Mesothelial cell of epicardium (in vitro differentiated cells): Measurements from ENCODE around the gene SNX13. TPM values are rescaled to one million over a fixed set of nuclear protein-coding genes. Genes with fewer than 3 reads are reported as not detected.

Source experiments
- DNase-seq, 2 experiments: peaks; one replicate each; pipeline ENCODE4 v3.0.0; 2021; ENCODE audit warnings: low spot score in 2 of 2; ENCODE audit not compliant: unreplicated experiment in 2 of 2
- H3K27ac Mint-ChIP-seq: 2 replicates; pipeline ENCODE4 v1.8.0; 2021; ENCODE audit warnings: mixed read lengths
- H3K27me3 Mint-ChIP-seq: 2 replicates; pipeline ENCODE4 v1.8.0; 2021; ENCODE audit warnings: low read depth, mixed read lengths
- H3K36me3 Mint-ChIP-seq: 2 replicates; pipeline ENCODE4 v1.8.0; 2021; ENCODE audit warnings: mixed read lengths
- H3K4me1 Mint-ChIP-seq: 2 replicates; pipeline ENCODE4 v1.8.0; 2021; ENCODE audit warnings: mixed read lengths
- H3K4me3 Mint-ChIP-seq: 2 replicates; pipeline ENCODE4 v1.8.0; 2021; ENCODE audit warnings: mild to moderate bottlenecking, moderate library complexity, mixed read lengths
- H3K9me3 Mint-ChIP-seq: 2 replicates; pipeline ENCODE4 v1.8.0; 2021; ENCODE audit warnings: mixed read lengths
- total RNA-seq: library from RNA; stranded (reverse); gene quantifications from 3 replicates; pipeline ENCODE4 v1.2.1, GENCODE V29; 2021
- TF ChIP-seq, protein P1 (sequence below): fragments of 200-600 bp; sonication (generic); IDR thresholded peaks from one replicate; pipeline ENCODE4 v1.5.0; 2021; ENCODE audit warnings: antibody characterized with exemption; ENCODE audit not compliant: unreplicated experiment

The SNX13 gene
- total RNA-seq, 1 donor from 2014 or later = 57.1 TPM

GRCh38 chr7:17985473-17986239 lies 45.4 kb upstream of the SNX13 start:
- TF ChIP-seq, protein P1, sequence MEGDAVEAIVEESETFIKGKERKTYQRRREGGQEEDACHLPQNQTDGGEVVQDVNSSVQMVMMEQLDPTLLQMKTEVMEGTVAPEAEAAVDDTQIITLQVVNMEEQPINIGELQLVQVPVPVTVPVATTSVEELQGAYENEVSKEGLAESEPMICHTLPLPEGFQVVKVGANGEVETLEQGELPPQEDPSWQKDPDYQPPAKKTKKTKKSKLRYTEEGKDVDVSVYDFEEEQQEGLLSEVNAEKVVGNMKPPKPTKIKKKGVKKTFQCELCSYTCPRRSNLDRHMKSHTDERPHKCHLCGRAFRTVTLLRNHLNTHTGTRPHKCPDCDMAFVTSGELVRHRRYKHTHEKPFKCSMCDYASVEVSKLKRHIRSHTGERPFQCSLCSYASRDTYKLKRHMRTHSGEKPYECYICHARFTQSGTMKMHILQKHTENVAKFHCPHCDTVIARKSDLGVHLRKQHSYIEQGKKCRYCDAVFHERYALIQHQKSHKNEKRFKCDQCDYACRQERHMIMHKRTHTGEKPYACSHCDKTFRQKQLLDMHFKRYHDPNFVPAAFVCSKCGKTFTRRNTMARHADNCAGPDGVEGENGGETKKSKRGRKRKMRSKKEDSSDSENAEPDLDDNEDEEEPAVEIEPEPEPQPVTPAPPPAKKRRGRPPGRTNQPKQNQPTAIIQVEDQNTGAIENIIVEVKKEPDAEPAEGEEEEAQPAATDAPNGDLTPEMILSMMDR = no peak
- H3K4me3 Mint-ChIP-seq = no peak overlapping the region
- peaks cover 9% of the 10 kb centered on the region for H3K9me3 Mint-ChIP-seq
- H3K36me3 Mint-ChIP-seq = no peaks in the 10 kb centered on the region
- H3K27me3 Mint-ChIP-seq = no peaks in the 10 kb centered on the region
- no peak overlapping the region for H3K27ac Mint-ChIP-seq
- DNase-seq = no peak
- peaks cover 6% of the 10 kb centered on the region for H3K4me1 Mint-ChIP-seq

GRCh38 chr7:17984288-17984687 lies 44.0 kb upstream of the SNX13 start:
- Mint-ChIP-seq H3K27ac (no peak overlapping the region), H3K4me1 (peaks cover 6% of the 10 kb centered on the region), H3K36me3 (no peaks in the 10 kb centered on the region), H3K4me3 (no peak overlapping the region), H3K9me3 (peaks cover 10% of the 10 kb centered on the region), H3K27me3 (no peaks in the 10 kb centered on the region)
- TF ChIP-seq, protein P1 = no peak
- no peak for DNase-seq

DNA sequence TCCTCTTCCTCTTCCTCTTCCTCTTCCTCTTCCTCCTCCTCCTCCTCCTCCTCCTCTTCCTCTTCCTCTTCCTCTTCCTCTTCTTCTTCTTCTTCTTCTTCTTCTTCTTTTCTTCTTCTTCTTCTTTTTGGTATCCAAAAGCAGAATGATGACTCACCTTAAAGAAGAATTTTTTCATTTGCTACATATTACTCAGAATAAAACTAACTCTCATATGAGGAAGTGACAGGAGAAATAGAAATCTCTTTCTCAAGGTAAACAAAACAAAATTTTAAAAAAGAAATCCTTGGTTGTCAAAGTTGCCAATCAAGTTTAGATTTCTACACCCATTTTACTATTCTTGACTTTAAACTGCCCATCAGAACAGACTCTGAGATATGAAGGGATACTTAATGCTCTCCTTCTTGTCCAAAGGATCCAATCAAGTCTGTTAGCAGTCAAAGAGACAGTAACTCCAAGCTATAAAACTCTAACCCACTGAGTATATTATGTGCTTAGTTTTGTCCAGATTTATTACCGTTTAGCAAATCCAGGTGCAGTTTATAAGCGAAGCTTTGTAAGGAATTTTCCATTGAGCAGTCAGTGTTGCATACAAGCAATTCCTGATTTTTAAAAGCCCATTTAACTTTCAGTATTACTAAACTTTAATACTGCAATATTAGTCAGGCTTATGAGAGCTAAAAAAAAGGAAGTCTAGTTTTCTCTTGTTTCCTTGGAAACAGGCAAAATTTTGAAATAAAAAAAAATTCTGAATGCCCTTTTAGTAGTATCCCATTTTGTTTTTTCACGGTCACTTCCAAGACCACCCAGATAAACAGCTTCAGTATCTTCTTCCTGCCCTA lies 43.1 kb upstream of the SNX13 start:
- H3K4me3 Mint-ChIP-seq = no peak overlapping the region
- DNase-seq = no peak
- H3K4me1 Mint-ChIP-seq = peaks cover 6% of the 10 kb centered on the region
- H3K9me3 Mint-ChIP-seq = peaks cover 10% of the 10 kb centered on the region
- no peaks in the 10 kb centered on the region for H3K36me3 Mint-ChIP-seq
- no peaks in the 10 kb centered on the region for H3K27me3 Mint-ChIP-seq
- H3K27ac Mint-ChIP-seq = no peak overlapping the region
- TF ChIP-seq, protein P1 = no peak

- DNase-seq = no peak
- no peaks in the 10 kb centered on the region for H3K4me1 Mint-ChIP-seq
- no peaks in the 10 kb centered on the region for H3K27me3 Mint-ChIP-seq
- no peak overlapping the region for H3K4me3 Mint-ChIP-seq
- TF ChIP-seq, protein P1 = no peak
- H3K9me3 Mint-ChIP-seq = peaks cover 13% of the 10 kb centered on the region
- H3K36me3 Mint-ChIP-seq = no peaks in the 10 kb centered on the region
- no peak overlapping the region for H3K27ac Mint-ChIP-seq
These were observed 36.7 kb upstream of the SNX13 start for GRCh38 chr7:17976952-17977351.

GRCh38 chr7:17971411-17971810 lies 31.1 kb upstream of the SNX13 start:
- TF ChIP-seq, protein P1 = no peak
- Mint-ChIP-seq H3K27ac (no peak overlapping the region), H3K4me3 (no peak overlapping the region), H3K4me1 (peaks cover 6% of the 10 kb centered on the region), H3K9me3 (no peaks in the 10 kb centered on the region), H3K27me3 (no peaks in the 10 kb centered on the region), H3K36me3 (no peaks in the 10 kb centered on the region)
- DNase-seq = no peak
